K562 (cell line): Measurements from ENCODE around the gene ATXN1. TPM values are rescaled to one million over a fixed set of nuclear protein-coding genes. Genes with fewer than 3 reads are reported as not detected.

Experiments
- ATAC-seq: fragments of 200-7000 bp; cut with Tn5 transposase; 3 replicates; pipeline ENCODE4 v1.9.1; 2020; ENCODE audit warnings: moderate library complexity
- BruUV-seq: library from RNA; stranded (reverse); fragments of 400-500 nt; replicated peaks from 2 replicates; lab custom pipeline; 2021; lab: Mats Ljungman, UMichigan
- CTCF ChIA-PET: fragments of 300-600 bp; formaldehyde crosslinking; extraction: SDS; loops from one replicate; lab custom pipeline; 2021; ENCODE audit warnings: low intra/inter-chr PET ratio; lab: Yijun Ruan, JAX
- POLR2A ChIA-PET: fragments of 300-600, 350-650 bp; sonication (Branson Sonifier 250); formaldehyde crosslinking; extraction: SDS; loops from one replicate; lab custom pipeline; 2021; ENCODE audit warnings: antibody characterized with exemption, inconsistent platforms; lab: Yijun Ruan, JAX
- DNase-seq, 4 experiments: peaks; one replicate each; pipeline versions ENCODE4 v3.0.0 to v3.0.0-alpha.2; 2011 to 2018; ENCODE audit warnings: low spot score in 3 of 4, mixed read lengths in 3 of 4; ENCODE audit errors: extremely low read depth in 1 of 4
- FAIRE-seq: peaks from 2 replicates; lab custom pipeline; 2011; peaks lifted over from hg19 to GRCh38; lab: Jason Lieb, UNC
- H2AFZ ChIP-seq: 2 replicates; pipeline ENCODE4 v1.6.0; 2011; ENCODE audit warnings: low read depth, low read length, control low read depth, inconsistent platforms
- H3K27ac ChIP-seq: fragments of 200-600 bp; 3 replicates; pipeline ENCODE4 v1.8.0; 2011; ENCODE audit warnings: low read depth, mild to moderate bottlenecking, control low read depth, inconsistent platforms, low read length, moderate library complexity, mixed read lengths; ENCODE audit errors: extremely low read depth
- H3K27me3 ChIP-seq, 2 experiments: fragments of 300-600 bp in 1 of 2; 2 replicates in 1 of 2; 3 replicates in 1 of 2; pipeline versions ENCODE4 v1.6.0 to v1.8.0; 2011; ENCODE audit warnings: inconsistent platforms in 2 of 2, low read length in 2 of 2, mild to moderate bottlenecking in 1 of 2, mixed read lengths in 1 of 2, moderate library complexity in 1 of 2; ENCODE audit not compliant: control insufficient read depth in 2 of 2, insufficient read depth in 2 of 2
- H3K36me3 ChIP-seq: fragments of 300-600 bp; 3 replicates; pipeline ENCODE4 v1.8.0; 2011; ENCODE audit warnings: mild to moderate bottlenecking, low read length, inconsistent platforms; ENCODE audit not compliant: control insufficient read depth, insufficient read depth
- H3K4me1 ChIP-seq, 2 experiments: fragments of 200-600 bp in 1 of 2; replicated peaks in 1 of 2; 2 replicates in 1 of 2; 3 replicates in 1 of 2; pipeline versions ENCODE4 v1.5.1 to v1.8.0; 2011; ENCODE audit warnings: inconsistent platforms in 2 of 2, low read length in 2 of 2, mild to moderate bottlenecking in 1 of 2, mixed read lengths in 1 of 2, moderate library complexity in 1 of 2; ENCODE audit not compliant: control insufficient read depth in 2 of 2, insufficient read depth in 2 of 2
- H3K4me2 ChIP-seq: 2 replicates; pipeline ENCODE4 v1.6.1; 2011; ENCODE audit warnings: low read length, control low read depth, inconsistent platforms, mixed read lengths; ENCODE audit not compliant: insufficient read depth
- H3K4me3 ChIP-seq: fragments of 200-600 bp; sonication (generic), shearing (Covaris generic); 2 replicates; pipeline ENCODE4 v1.5.1; 2016; ENCODE audit warnings: control low read depth, inconsistent platforms
- H3K79me2 ChIP-seq: fragments of 200-600 bp; 3 replicates; pipeline ENCODE4 v1.8.0; 2011; ENCODE audit warnings: low read length, inconsistent platforms; ENCODE audit not compliant: control insufficient read depth, insufficient read depth
- H3K9ac ChIP-seq, 2 experiments: 2 replicates each; pipeline versions ENCODE4 v1.6.0 to v1.6.1; 2011; ENCODE audit warnings: low read depth in 2 of 2, low read length in 2 of 2, control low read depth in 1 of 2, inconsistent platforms in 1 of 2, mild to moderate bottlenecking in 1 of 2, mixed read lengths in 1 of 2; ENCODE audit not compliant: insufficient read depth in 1 of 2
- H3K9me1 ChIP-seq: one replicate; pipeline ENCODE4 v1.6.0; 2011; ENCODE audit warnings: inconsistent platforms, mild to moderate bottlenecking, low read length, moderate library complexity; ENCODE audit not compliant: control insufficient read depth, insufficient read depth
- H3K9me3 ChIP-seq: replicated peaks from 2 replicates; pipeline ENCODE4 v1.5.1; 2011; ENCODE audit warnings: low read depth, low read length, inconsistent platforms; ENCODE audit not compliant: control insufficient read depth, insufficient read depth
- H4K20me1 ChIP-seq: replicated peaks from 2 replicates; pipeline ENCODE4 v1.6.1; 2011; ENCODE audit warnings: low read length, inconsistent platforms, mixed read lengths; ENCODE audit not compliant: control insufficient read depth, insufficient read depth
- ADNP ChIP-seq: fragments of 200-800 bp; sonication (Bioruptor generic); IDR thresholded peaks from 2 replicates; pipeline ENCODE4 v1.6.1; 2016; ENCODE audit warnings: missing genetic modification characterization, missing compliant biosample characterization
- BRD4 ChIP-seq: fragments of 200-600 bp; sonication (generic); IDR thresholded peaks from 2 replicates; pipeline ENCODE4 v1.6.1; 2017; ENCODE audit warnings: inconsistent platforms
- CHD1 ChIP-seq: fragments of 200-600 bp; sonication (generic); IDR thresholded peaks from one replicate; pipeline ENCODE4 v1.6.1; 2012; ENCODE audit warnings: mild to moderate bottlenecking, moderate library complexity, low read length, inconsistent platforms
- EGR1 ChIP-seq: fragments of 450-650 bp; conservative IDR thresholded peaks from 2 replicates; pipeline ENCODE4 v1.6.1; 2017; ENCODE audit warnings: mild to moderate bottlenecking
- MAX ChIP-seq: sonication (generic); formaldehyde crosslinking; IDR thresholded peaks from 2 replicates; pipeline ENCODE4 v1.9.0; 2022; ENCODE audit warnings: mild to moderate bottlenecking, missing genetic modification reagents
- MTA3 ChIP-seq: fragments of 450-650 bp; formaldehyde crosslinking; IDR thresholded peaks from 2 replicates; pipeline ENCODE4 v1.6.1; 2017; ENCODE audit warnings: mild to moderate bottlenecking, borderline replicate concordance
- NCOA1 ChIP-seq: fragments of 450-650 bp; IDR thresholded peaks from 2 replicates; pipeline ENCODE4 v1.6.1; 2016; ENCODE audit warnings: low read depth
- PHF21A ChIP-seq: fragments of 450-650 bp; IDR thresholded peaks from 2 replicates; pipeline ENCODE4 v1.6.1; 2017; ENCODE audit warnings: low read depth, borderline replicate concordance
- RNF219 ChIP-seq: fragments of 250-450 bp; sonication (Bioruptor Pico); IDR thresholded peaks from 2 replicates; pipeline ENCODE4 v1.5.0; 2022; ENCODE audit warnings: mild to moderate bottlenecking
- TCFL5 ChIP-seq: fragments of 250-450 bp; sonication (Bioruptor Pico); conservative IDR thresholded peaks from 2 replicates; pipeline ENCODE4 v1.6.1; 2021; ENCODE audit warnings: mild to moderate bottlenecking, moderate library complexity, matching md5 sums
- ZNF175 ChIP-seq: fragments of 200-800 bp; sonication (Bioruptor generic); IDR thresholded peaks from 2 replicates; pipeline ENCODE4 v1.6.1; 2016; ENCODE audit warnings: low read depth, mild to moderate bottlenecking, missing genetic modification characterization, missing compliant biosample characterization
- WGBS: fragments of 100-300 bp; shearing (Covaris generic); methylation state at CpG from one replicate; pipeline ENCODE4 v1.1.6; 2016; ENCODE audit warnings: low coverage, mixed read lengths; ENCODE audit not compliant: insufficient coverage; ENCODE audit errors: missing lambda C conversion rate; 5-methylcytosine and 5-hydroxymethylcytosine counted together
- in situ Hi-C: fragments of 300-500 bp; cut with MboI; formaldehyde crosslinking; loops from 4 replicates; pipeline ENCODE4 v1.15.0; 2018; ENCODE audit warnings: inconsistent platforms, mixed read lengths
- intact Hi-C: fragments of 100-400 bp; cut with micrococcal nuclease; formaldehyde crosslinking; loops from 2 replicates; pipeline ENCODE4 v1.14.2; 2022
- polyA plus RNA-seq, 8 experiments: library from polyadenylated mRNA; depleted of rRNA in 4 of 8; stranded (reverse) in 5 of 8; unstranded in 3 of 8; fragments of >200 nt; fragmentation: Nextera tagmentation in 2 of 8; fragmentation: Illumina TruSeq in 1 of 8; extraction: Ambion mirVana in 2 of 8; extraction: Trizol in 1 of 8; gene quantifications; 2 replicates each; pipeline versions ENCODE4 v1.2.1 to v1.2.3, GENCODE V29; 2011 to 2014; ENCODE audit warnings: inconsistent platforms in 1 of 8, missing spikeins in 1 of 8
- total RNA-seq, 7 experiments: library from RNA; depleted of rRNA in 6 of 7; stranded (reverse); fragments of >200 nt in 6 of 7; fragmentation: Illumina TruSeq in 2 of 7; extraction: Trizol in 2 of 7; gene quantifications; 2 replicates each; pipeline versions ENCODE4 v1.2.1 to v1.2.3, GENCODE V29; 2011 to 2021; ENCODE audit warnings: low replicate concordance in 1 of 7
- TF ChIP-seq, protein P1 (sequence below), 2 experiments: IDR thresholded peaks; 2 replicates each; pipeline ENCODE4 v1.6.1; 2012; ENCODE audit warnings: improper control_type of control experiment in 2 of 2, low read depth in 2 of 2, low read length in 2 of 2, borderline replicate concordance in 1 of 2

ATXN1 gene
- total and polyA plus RNA-seq, 9 of the 15 experiments (the other 6 are each of a cell fraction or from before 2014, with no cell fraction given), result under 0.01 to 1.2 (median 0.58) TPM

DNA sequence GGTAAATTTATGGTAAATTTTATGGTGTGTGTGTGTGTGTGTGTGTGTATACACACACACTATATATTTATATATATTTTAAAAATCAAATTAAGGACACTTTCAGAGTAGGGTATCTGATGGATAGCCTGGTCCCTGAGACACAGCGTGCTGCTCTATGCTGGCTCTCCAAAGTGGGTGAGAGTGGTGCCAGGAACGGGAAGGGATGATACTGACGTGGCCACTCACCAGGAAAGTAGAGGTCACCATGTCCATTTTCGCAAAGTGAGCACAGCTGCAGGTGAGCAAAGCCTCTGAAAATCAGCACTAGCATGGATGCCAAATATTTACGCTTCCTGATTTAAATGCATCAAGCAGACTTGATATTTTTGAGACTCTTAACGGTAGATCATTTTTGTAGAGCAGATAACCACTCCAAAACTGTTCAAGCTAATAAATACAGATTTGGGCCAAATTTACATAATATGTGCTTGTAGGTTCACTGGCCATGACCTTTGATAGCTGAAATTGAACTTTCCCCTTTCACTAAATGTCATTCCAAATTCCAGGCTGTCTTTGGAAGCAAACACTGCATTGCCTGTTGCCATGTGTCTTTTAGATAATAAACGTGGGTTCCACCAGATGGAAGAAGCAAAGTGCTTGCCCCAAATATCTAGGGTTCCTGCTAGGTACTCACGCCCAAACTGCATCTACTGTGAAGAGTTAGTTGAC, 116.6 kb downstream of the ATXN1 start (continued):
- no peak for TF ChIP-seq MAX (CRISPR knock-in tag)
- TF ChIP-seq RNF219 (CRISPR knock-in tag), result no peak
- TF ChIP-seq EGR1, result no peak
- TF ChIP-seq MTA3, result no peak

DNA sequence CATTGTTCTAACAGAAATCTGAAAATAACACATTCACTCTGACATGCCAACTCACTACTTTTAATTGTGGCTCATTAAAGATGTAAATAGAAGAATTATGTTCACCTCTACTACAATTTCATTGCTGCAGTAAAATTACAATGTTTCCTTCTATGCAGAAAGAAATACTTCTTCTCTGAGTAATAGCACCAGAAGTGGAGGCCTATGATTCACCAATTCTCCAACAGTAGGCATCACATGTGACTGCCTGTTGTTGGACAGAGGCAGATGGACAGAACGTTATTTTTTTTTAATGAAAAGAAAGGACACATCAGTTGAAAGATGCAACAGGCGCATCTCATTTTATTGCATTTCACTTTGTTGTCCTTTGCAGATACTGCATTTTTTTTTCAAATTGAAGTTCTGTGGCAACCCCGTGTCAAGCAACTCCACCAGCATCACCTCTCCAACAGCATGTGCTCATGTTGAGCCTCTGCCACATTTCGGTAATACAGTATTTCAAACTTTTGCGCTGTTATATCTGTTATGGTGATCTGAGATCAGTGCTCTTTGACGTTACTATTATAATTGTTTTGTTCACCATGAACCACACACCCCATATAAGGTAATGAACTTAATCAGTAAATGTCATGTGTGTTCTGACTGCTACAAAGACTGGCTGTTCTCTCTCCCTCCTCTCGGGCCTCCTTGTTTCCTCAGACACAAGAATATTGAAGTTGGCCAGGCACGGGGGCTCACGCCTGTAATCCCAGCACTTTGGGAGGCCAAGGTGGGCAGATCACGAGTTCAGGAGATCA, 121.4 kb downstream of the ATXN1 start:
- ChIA-PET POLR2A (interaction anchor here (1.0 kb wide), 1 partner anchor 9 kb away, joined by 3 read pairs; no protein-coding TSS in a partner anchor), CTCF (no interaction called here)
- Histone ChIP-seq H3K9ac (no peak overlapping the region), H2AFZ (no peak overlapping the region), H3K36me3 (no peaks in the 10 kb centered on the region), H3K27ac (no peak overlapping the region), H3K4me3 (no peak overlapping the region), H4K20me1 (no peaks in the 10 kb centered on the region), H3K9me1 (no peaks in the 10 kb centered on the region), H3K9me3 (no peaks in the 10 kb centered on the region), H3K4me1 (no peaks in the 10 kb centered on the region), H3K27me3 (peaks cover 2 to 8% of the 10 kb centered on the region in 2 experiments; a peak in 2 of 5 replicates), H3K4me2 (no peak overlapping the region), H3K79me2 (no peaks in the 10 kb centered on the region)
- TF ChIP-seq CHD1 (no peak), PHF21A (no peak), TCFL5 (no peak), ZNF175 (CRISPR knock-in tag) (no peak), NCOA1 (no peak), ADNP (tag) (no peak), BRD4 (no peak)
- TF ChIP-seq, protein P1, sequence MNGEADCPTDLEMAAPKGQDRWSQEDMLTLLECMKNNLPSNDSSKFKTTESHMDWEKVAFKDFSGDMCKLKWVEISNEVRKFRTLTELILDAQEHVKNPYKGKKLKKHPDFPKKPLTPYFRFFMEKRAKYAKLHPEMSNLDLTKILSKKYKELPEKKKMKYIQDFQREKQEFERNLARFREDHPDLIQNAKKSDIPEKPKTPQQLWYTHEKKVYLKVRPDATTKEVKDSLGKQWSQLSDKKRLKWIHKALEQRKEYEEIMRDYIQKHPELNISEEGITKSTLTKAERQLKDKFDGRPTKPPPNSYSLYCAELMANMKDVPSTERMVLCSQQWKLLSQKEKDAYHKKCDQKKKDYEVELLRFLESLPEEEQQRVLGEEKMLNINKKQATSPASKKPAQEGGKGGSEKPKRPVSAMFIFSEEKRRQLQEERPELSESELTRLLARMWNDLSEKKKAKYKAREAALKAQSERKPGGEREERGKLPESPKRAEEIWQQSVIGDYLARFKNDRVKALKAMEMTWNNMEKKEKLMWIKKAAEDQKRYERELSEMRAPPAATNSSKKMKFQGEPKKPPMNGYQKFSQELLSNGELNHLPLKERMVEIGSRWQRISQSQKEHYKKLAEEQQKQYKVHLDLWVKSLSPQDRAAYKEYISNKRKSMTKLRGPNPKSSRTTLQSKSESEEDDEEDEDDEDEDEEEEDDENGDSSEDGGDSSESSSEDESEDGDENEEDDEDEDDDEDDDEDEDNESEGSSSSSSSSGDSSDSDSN (IDR thresholded peaks at IDR 0.05; ENCODE audit: borderline replicate concordance in 1 of 2, low read depth in 2 of 2, low read length in 2 of 2), result no peak
- 1% methylated on average over 10 of the region's 10 CpGs for WGBS
- ATAC-seq (no peak), DNase-seq (no peak), FAIRE-seq (no peak)
- in situ Hi-C loops, result no loop called here
- intact Hi-C loops, result no loop called here
- BruUV-seq, result no TSS peak
